K562 (cell line): Measurements from ENCODE around the gene C17orf114.
A peak's percentile ranks its signal among the peaks of the same experiment; 100 is the strongest.

Experiments used
- BDP1 ChIP-seq: IDR thresholded peaks from 3 replicates; pipeline ENCODE4 v1.6.1; 2011; ENCODE audit not compliant: insufficient read length, insufficient read depth
- BRF1 ChIP-seq: IDR thresholded peaks from 3 replicates; pipeline ENCODE4 v1.6.1; 2011; ENCODE audit warnings: borderline replicate concordance, mild to moderate bottlenecking; ENCODE audit not compliant: insufficient read length; ENCODE audit errors: extremely low read depth
- CBX1 ChIP-seq: sonication (generic); IDR thresholded peaks from 2 replicates; pipeline ENCODE4 v1.6.1; 2016; ENCODE audit warnings: antibody characterized with exemption, low read depth, mild to moderate bottlenecking
- CREB3 ChIP-seq: fragments of 450-650 bp; conservative IDR thresholded peaks from 2 replicates; pipeline ENCODE4 v1.6.1; 2016; ENCODE audit warnings: missing genetic modification characterization, low read depth, mild to moderate bottlenecking, missing compliant biosample characterization, moderate library complexity
- DLX4 ChIP-seq: fragments of 250-450 bp; sonication (Bioruptor Pico); IDR thresholded peaks from 2 replicates; pipeline ENCODE4 v1.6.1; 2021; ENCODE audit warnings: mild to moderate bottlenecking
- HSF4 ChIP-seq: fragments of 250-450 bp; sonication (Bioruptor Pico); IDR thresholded peaks from 2 replicates; pipeline ENCODE4 v2.1.2; 2022; ENCODE audit warnings: mild to moderate bottlenecking, moderate library complexity, borderline replicate concordance
- ILK ChIP-seq: fragments of 450-650 bp; IDR thresholded peaks from 2 replicates; pipeline ENCODE4 v1.6.1; 2016; ENCODE audit warnings: missing genetic modification characterization, low read depth, mild to moderate bottlenecking, missing compliant biosample characterization, moderate library complexity, borderline replicate concordance
- MAFG ChIP-seq: fragments of 450-650 bp; conservative IDR thresholded peaks from 2 replicates; pipeline ENCODE4 v1.6.1; 2016; ENCODE audit warnings: missing genetic modification characterization, missing compliant biosample characterization
- NFYB ChIP-seq: IDR thresholded peaks from 2 replicates; pipeline ENCODE4 v1.6.1; 2011; ENCODE audit warnings: mild to moderate bottlenecking, moderate library complexity; ENCODE audit not compliant: insufficient read length; ENCODE audit errors: extremely low read depth
- NR3C1 ChIP-seq: sonication (generic); formaldehyde crosslinking; IDR thresholded peaks from 2 replicates; pipeline ENCODE4 v1.8.1; 2022; ENCODE audit warnings: missing genetic modification reagents
- RBM22 ChIP-seq: fragments of 200-400 bp; formaldehyde crosslinking; IDR thresholded peaks from 2 replicates; pipeline ENCODE4 v1.6.1; 2018; ENCODE audit warnings: low read length, low read depth; ENCODE audit not compliant: poor library complexity, severe bottlenecking
- RCOR1 ChIP-seq, 2 experiments: IDR thresholded peaks; 2 replicates each; pipeline ENCODE4 v1.6.1; 2012; ENCODE audit warnings: low read depth in 2 of 2, low read length in 2 of 2, borderline replicate concordance in 1 of 2, improper control_type of control experiment in 1 of 2
- RFX7 ChIP-seq: fragments of 250-450 bp; sonication (Bioruptor Pico); IDR thresholded peaks from 2 replicates; pipeline ENCODE4 v1.5.1; 2021; ENCODE audit warnings: mild to moderate bottlenecking
- SRSF1 ChIP-seq: fragments of 200-400 bp; formaldehyde crosslinking; IDR thresholded peaks from 2 replicates; pipeline ENCODE4 v1.6.1; 2017; ENCODE audit warnings: mild to moderate bottlenecking, low read depth, low read length, moderate library complexity
- STAG1 ChIP-seq: sonication (generic); formaldehyde crosslinking; IDR thresholded peaks from 2 replicates; pipeline ENCODE4 v1.5.0; 2020; ENCODE audit warnings: missing genetic modification reagents, borderline replicate concordance
- STAT5A ChIP-seq: IDR thresholded peaks from 2 replicates; pipeline ENCODE4 v1.6.1; 2012; ENCODE audit warnings: low read length, inconsistent platforms, borderline replicate concordance
- TOE1 ChIP-seq, 2 experiments: fragments of 450-650 bp in 1 of 2; sonication (generic) in 1 of 2; formaldehyde crosslinking in 1 of 2; IDR thresholded peaks; 2 replicates each; pipeline versions ENCODE4 v1.7.1 to v1.8.0; 2016 to 2022; ENCODE audit warnings: borderline replicate concordance in 2 of 2, mild to moderate bottlenecking in 2 of 2, antibody characterized with exemption in 1 of 2, inconsistent platforms in 1 of 2, low read depth in 1 of 2, missing genetic modification reagents in 1 of 2, moderate library complexity in 1 of 2
- ZNF280A ChIP-seq: fragments of 450-650 bp; IDR thresholded peaks from 2 replicates; pipeline ENCODE4 v1.6.1; 2018; ENCODE audit warnings: mild to moderate bottlenecking, low read depth; ENCODE audit not compliant: partially characterized antibody
- ZNF384 ChIP-seq: IDR thresholded peaks from 2 replicates; pipeline ENCODE4 v1.6.1; 2012; ENCODE audit warnings: low read depth, low read length, improper control_type of control experiment
- ZNF589 ChIP-seq: fragments of 200-800 bp; sonication (Bioruptor generic); IDR thresholded peaks from 2 replicates; pipeline ENCODE4 v1.6.1; 2016; ENCODE audit warnings: low read depth, missing genetic modification characterization, missing compliant biosample characterization
- TF ChIP-seq, protein P1 (sequence below): fragments of 450-650 bp; IDR thresholded peaks from 2 replicates; pipeline ENCODE4 v1.6.1; 2016; ENCODE audit warnings: low read depth, mild to moderate bottlenecking, moderate library complexity

The C17orf114 gene

GRCh38 chr17:4789951-4790704, 12.0 kb downstream of the C17orf114 start (continued):
- TF ChIP-seq NR3C1 (CRISPR knock-in tag) (no peak; the same call in 1 of the 2 replicates), DLX4 (CRISPR knock-in tag) (no peak), HSF4 (CRISPR knock-in tag) (no peak), STAG1 (peak; percentile 56; the same call in 1 of the 2 replicates), NFYB (no peak), CBX1 (no peak; the same call in 1 of the 2 replicates), ZNF384 (no peak), RCOR1 (IDR thresholded peaks at IDR 0.05; ENCODE audit: borderline replicate concordance in 1 of 2, low read depth in 2 of 2, low read length in 2 of 2) (peak in 1 of 2 experiments; percentile 46; a peak in 1 of 4 replicates), SRSF1 (no peak), RFX7 (no peak), RBM22 (peak; percentile 60), BRF1 (no peak), ZNF280A (no peak), CREB3 (tag) (no peak), BDP1 (no peak), ZNF589 (no peak), ILK (tag) (no peak), MAFG (tag) (no peak), STAT5A (no peak), TOE1 (IDR thresholded peaks at IDR 0.05; ENCODE audit: borderline replicate concordance) (no peak), TOE1 (CRISPR knock-in tag; IDR thresholded peaks at IDR 0.05; ENCODE audit: borderline replicate concordance, low read depth) (0 out of 2 replicates have a peak, but pooled peaks have one; percentile 39)
- TF ChIP-seq, protein P1, sequence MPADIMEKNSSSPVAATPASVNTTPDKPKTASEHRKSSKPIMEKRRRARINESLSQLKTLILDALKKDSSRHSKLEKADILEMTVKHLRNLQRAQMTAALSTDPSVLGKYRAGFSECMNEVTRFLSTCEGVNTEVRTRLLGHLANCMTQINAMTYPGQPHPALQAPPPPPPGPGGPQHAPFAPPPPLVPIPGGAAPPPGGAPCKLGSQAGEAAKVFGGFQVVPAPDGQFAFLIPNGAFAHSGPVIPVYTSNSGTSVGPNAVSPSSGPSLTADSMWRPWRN, result no peak
